NCI-H1105 treated with DMSO at 0.1 percent for 48 hours (cell line): ENCODE data around the gene MFAP1.
A peak's percentile ranks its signal among the peaks of the same experiment; 100 is the strongest.
"Not testable (repeated sequence)": the region's sequence is repeated elsewhere in the genome, so short reads cannot be mapped to it uniquely, and the experiment has no call there.

ENCODE experiments used
- DNase-seq: peaks from one replicate; lab custom pipeline; 2025; lab: John Stamatoyannopoulos, UW

Gene MFAP1, protein sequence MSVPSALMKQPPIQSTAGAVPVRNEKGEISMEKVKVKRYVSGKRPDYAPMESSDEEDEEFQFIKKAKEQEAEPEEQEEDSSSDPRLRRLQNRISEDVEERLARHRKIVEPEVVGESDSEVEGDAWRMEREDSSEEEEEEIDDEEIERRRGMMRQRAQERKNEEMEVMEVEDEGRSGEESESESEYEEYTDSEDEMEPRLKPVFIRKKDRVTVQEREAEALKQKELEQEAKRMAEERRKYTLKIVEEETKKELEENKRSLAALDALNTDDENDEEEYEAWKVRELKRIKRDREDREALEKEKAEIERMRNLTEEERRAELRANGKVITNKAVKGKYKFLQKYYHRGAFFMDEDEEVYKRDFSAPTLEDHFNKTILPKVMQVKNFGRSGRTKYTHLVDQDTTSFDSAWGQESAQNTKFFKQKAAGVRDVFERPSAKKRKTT

DNA sequence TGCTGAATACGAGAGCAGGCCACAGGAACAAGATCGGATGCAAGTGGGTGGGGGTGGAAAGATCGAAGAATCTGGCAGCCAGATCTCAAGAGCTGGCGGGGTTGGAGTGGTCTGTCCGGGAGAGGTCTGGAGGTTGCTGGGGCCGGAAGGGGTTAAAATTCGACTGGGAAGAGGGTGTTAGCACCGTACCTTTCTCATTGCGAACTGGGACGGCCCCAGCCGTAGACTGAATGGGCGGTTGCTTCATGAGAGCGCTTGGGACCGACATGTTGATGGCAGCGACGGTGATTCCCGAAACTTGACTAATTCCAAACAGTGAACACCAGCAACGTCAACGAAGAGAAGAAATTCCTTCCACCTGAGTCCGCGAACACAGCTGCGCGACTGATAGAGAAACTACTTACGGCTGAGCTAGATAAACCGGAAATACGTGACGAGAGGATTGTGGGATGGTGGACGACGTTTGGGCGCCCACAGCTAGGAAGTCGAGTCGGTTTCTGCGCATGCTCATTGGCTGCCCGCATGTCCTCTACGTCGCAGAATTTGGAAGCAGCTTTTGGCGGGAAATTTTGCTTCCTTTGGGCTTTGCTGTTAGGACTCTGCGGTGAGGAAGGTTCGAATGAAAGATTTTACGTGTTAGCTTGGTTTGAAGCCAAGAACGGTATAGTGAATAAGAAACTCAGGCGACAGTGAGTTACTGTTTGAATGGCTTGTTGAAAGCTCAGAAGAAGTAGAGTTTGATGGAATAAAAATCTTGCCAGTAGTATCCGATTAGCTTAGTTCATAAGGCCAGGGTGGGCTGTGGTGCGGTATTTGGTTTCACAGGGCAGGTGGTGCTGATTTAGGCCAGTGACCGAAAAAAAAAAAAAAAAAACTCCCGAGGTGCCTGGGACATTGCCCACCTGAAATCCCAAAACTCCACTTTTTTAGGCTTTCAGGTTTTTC, at the start of gene MFAP1:
Gene MFAP1, minus strand, starts transcription at position 389 of the 945 bp plus-strand sequence. Its CDS starts 121 bp downstream, at position 268.
- DNase-seq, result peak; percentile 88

DNA sequence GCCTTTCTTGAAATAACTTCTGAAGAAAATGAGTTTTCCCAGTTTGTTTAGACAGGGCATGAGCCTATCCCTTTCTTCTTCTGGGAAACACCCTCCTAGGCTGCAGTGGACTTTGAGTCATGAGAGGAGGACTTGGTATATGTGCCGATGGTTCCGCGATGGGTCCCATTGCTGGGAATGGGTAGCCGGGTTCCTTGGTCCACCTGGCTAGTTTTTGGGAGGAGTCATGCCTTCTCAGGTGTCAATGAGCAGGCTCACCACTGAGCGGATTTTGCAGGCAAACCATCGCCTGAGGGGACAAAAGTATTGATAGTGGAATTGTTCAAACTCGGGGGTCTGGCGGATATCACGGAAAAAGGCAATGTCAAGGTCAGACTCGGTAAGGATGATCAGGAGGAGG, 49.2 kb upstream of the MFAP1 start:
- no peak for DNase-seq

DNA sequence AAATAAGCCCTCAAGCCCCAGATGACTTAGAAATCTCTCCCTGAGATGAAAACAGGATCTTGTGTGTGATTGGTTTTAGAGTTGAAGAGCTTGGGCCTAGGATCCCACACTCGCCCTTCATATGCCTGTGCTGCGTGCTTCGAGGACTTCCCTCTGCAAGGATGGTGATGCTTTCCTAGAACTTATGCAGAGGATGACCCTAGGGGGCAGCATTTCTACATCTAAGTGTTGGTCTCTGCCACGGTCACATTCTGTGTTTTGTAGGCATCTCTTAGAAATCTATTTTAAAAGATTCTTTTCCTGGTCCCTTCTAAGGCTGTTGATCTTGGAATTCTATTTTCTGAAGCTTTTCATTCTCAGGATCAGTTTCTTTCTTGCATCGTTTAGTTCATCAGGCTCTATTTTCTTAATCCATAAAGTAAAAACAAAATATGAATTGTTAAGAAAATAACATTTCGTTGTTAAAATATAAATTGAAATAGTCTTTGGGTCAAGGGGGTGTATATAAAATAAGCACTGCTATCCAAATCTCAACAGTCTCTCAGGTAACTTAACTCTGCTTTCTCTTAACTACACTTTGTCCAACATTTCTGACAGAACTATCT, 48.0 kb upstream of the MFAP1 start:
- DNase-seq, result peak; percentile 19

DNA sequence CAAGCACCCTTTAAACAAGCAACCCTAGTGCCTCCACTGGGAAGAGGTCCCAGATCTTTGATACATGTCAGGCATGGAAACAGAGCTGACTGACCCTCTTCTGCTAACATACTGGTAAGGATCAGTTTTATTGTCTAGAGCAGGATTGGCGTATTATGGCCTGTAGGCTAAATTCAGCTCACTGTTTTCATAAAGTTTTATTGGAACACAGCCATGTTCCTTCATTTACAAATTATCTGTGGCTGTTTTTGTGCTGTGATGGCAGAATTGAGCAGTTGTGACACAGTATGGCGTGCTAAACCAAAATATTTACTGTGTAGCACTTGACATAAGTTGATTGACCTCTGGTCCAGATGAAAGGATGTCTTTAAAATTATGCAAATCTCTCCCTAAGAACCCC, 47.3 kb upstream of the MFAP1 start:
- no peak for DNase-seq

DNA sequence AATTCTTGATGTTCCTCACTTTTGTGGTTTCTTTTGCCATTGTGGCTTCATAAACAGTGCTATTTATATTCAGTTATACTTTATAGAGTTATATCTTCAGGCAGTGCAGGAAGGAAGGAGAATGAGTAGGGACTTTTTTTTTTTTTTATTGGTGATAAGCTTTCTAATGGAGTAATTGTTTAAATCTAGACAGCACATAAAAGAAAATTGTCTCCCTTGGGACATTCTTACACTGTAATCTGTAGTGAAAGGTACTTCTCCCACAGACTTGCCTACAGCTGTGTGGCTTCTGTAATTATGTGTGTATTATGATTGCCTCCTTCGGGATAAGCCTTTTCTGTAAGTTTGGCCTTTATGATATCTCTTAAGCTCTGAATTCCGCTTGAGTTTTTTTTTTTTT, 43.9 kb upstream of the MFAP1 start:
- DNase-seq, result no peak

DNA sequence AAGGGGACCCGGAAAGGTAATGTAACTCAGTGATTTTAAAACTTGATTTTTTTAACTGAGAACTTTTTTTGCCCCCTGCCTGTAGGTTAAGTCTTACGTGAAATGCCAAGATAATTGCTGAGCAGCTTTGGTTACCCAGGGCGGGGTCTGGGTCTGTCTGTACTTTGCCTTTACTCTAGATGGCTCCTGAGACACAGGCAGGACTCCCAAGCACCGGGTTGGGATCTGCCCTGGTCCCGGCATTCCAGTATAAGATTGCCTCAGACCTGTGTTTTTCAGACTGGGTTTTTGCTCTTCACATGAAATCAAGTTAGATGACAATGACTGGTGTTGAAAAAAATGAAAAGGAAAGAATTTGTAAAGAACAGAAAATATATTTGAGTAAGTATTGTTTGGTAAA, 42.6 kb upstream of the MFAP1 start:
- DNase-seq, result no peak

DNA sequence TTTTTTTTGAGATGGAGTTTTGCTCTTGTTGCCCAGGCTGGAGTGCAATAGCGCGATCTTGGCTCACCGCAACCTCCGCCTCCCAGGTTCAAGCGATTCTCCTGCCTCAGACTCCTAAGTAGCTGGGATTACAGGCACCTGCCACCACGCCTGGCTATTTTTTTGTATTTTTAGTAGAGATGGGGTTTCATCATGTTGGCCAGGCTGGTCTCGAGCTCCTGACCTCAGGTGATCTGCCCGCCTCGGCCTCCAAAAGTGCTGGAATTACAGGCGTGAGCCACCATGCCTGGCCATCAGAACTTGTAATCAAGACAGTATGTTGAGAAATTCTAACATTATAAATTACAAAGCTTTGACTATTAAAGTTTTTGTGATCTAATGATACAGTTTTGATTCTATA, 42.1 kb upstream of the MFAP1 start:
- DNase-seq, result not testable (repeated sequence)

DNA sequence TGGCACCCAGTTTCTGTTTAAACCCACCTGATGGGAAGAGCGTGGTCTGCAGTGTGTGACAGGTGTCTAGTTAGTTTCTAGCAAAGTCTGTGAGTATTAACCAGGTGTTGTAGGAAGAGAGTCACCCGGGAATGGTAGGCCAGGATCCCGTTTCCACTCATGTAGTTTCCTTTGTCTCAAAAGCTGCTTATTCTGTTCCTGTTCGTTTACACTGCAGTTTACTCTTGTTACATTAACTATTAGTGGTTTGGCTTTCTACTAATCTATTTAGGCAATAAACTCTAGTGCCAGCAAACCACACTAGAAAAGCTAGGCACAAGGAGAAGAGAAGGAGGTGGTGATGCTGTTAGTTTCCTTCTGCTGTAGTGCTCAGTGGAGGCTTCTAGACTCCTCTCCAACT, 35.1 kb upstream of the MFAP1 start:
- DNase-seq, result no peak

DNA sequence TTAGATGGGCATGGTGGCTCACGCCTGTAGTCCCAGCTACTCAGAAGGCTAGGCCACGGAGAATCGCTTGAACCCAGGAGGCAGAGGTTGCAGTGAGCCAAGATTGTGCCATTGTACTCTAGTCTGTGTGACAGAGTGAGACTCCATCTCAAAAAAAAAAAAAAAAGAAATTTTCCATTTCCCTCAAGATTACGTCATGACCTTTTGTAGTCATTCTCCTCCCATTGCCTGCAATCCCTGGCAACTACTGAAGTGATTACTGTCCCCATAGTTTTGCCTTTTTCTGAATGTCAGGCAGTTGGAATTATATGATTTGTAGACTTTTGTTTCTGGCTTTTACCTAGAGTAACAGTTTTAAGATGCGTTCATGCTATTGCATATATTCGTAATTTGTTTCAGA, 30.3 kb upstream of the MFAP1 start:
- DNase-seq, result no peak

DNA sequence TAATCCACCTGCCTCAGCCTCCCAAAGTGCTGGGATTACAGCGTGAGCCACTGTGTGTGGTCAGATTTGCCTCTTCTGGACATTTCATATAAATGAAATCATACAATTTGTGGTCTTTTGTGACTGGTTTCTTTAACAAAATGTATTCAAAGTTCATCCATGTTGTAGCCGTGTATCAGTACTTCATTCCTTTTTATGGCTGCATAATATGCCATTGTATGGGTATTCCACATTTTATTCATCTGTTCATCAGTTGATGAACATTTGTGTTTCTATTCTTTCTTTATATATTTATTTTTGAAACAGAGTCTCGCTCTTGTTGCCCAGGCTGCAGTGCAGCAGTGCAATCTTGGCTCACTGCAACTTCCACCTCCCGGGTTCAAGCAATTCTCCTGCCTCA, 28.1 kb upstream of the MFAP1 start:
- no peak for DNase-seq

DNA sequence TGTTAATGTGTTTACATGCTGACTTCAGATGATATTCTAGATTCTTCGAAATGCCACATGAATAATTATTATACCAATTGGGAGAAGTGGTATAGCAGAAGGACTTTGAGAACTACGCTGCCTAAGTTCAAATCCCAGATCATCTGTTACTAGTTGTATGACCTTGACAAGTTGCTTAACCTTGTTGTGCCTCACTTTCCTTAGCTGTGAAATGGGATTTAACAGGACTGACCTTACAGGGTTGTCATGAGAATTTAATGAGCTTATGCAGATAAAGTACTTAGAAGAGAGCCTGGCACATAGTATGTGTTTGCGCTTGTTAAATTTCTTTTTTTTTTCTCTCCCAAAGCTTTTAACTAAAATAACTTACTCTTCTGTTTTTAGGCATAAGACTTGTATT, 26.8 kb upstream of the MFAP1 start:
- DNase-seq, result no peak

DNA sequence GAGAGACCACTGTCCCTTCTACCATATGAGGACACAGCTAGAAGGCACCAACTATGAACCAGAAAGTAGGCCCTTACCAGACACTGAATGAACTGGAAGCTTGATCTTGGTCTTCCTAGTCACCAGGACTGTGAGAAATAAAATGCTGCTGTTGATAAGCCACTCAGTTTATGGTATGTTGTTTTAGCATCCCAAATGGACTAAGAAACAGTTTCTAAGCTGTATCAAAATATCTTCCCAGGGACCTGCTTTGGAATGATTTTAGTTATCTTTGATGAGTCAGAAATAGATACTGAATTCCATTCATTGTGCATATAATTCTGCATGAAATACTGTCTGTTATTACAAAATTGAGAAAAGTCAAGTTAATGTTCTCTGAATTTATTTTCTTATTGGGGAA, 20.9 kb upstream of the MFAP1 start:
- no peak for DNase-seq

DNA sequence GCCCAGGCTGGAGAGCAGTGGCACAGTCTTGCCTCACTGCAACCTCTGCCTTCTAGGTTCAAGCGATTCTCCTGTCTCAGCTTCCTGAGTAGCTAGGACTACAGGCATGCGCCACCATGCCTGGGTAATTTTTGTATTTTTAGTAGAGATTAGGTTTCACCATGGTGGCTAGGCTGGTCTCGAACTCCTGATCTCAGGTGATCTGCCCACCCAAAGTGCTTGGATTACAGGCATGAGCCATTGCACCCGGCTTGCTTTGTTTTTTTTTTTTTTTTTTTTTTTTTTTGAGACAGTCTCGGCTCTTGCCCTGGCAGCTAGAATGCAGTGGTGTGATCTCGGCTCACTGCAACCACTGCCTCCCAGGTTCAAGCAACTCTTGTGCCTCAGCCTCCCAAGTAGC, 8.0 kb upstream of the MFAP1 start:
- not testable (repeated sequence) for DNase-seq

DNA sequence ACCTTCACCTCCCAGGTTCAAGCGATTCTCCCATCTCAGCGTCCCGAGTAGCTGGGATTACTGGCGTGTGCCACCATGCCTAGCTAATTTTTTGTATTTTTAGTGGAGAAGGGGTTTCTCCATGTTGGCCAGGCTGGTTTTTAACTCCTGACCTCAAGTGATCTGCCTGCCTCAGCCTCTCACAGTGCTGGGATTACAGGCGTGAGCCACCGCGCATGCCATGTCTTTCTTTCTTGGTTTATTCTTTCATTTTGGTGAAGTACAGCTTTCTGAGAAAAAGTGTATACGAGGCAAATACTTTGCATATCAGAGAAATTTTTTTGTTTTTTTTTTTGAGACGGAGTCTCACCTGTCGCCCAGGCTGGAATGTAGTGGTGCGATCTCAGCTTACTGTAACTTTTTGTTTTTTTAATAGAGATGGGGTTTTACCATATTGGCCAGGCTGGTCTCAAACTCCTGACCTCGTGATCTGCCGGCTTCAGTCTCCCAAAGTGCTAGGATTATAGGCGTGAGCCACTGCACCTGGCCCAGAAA, 7.1 kb upstream of the MFAP1 start:
- not testable (repeated sequence) for DNase-seq

DNA sequence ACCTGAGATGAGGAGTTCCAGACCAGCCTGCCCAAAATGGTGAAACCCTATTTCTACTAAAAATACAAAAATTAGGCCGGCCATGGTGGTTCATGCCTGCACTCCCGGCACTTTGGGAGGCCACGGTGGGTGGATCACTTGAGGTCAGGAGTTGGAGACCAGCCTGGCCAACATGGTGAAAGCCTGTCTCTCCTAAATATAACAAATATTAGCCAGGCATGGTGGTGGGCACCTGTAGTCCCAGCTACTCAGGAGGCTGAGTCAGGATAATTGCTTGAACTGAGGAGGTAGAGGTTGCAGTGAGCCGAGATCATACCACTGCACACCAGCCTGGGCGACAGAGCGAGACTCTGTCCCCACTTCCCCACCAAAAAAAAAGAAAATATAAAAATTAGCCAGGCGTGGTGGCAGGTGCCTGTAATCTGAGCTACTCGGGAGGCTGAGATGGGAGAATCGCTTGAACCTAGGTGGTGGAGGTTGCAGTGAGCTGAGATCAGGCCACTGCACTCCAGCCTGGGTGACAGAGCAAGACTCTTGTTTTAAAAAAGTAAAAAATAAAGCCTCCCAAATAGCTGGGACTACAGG, 6.3 kb upstream of the MFAP1 start:
- not testable (repeated sequence) for DNase-seq

DNA sequence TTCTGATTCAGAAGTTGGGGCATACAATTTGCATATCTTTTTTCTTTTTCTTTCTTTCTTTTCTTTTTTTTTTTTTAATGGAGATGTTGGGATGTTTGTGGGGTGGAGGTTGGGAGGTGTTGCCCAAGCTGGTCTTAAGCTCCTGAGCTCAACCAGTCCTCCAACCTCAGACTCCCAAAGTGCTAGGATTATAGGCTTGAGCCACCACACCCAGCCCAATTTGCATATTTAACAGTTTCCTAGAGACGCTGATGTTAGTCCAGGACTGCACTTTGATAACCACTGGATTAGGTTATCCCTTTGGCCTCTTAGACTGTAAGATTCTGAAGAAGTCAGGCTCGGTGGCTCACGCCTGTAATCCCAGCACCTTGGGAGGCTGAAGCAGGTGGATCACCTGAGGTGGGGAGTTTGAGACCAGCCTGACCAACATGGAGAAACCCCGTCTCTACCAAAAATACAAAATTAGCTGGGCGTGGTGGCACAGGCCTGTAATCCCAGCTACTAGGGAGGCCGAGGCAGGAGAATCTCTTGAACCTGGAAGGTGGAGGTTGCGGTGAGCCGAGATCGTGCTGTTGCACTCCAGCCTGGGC, 5.6 kb upstream of the MFAP1 start:
- DNase-seq, result not testable (repeated sequence)

DNA sequence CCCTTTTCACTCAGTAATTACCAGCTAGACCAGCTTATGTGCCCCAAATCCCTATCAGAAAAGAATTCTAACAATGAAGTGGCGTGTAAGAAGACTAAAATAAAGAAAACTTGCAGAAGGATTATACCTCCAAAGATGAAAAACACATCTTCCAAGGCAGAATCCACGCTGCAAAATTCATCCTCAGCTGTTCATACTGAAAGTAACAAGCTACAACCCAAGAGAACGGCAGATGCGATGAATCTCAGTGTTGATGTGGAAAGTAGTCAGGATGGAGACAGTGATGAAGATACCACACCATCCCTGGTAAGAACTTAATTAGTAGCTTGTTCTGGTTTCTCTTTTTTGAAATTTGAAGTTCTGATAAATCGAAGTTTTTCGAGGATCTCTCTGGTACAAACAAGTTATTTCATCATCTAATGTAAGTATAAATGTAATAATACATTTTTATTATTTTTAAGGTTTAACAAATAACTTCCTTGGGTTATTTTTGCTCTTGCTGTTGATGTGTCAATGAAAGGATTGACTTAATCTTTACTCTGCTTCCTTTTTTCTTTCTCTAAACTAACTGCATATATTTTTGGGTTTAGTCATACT, 3.7 kb upstream of the MFAP1 start:
- no peak for DNase-seq

DNA sequence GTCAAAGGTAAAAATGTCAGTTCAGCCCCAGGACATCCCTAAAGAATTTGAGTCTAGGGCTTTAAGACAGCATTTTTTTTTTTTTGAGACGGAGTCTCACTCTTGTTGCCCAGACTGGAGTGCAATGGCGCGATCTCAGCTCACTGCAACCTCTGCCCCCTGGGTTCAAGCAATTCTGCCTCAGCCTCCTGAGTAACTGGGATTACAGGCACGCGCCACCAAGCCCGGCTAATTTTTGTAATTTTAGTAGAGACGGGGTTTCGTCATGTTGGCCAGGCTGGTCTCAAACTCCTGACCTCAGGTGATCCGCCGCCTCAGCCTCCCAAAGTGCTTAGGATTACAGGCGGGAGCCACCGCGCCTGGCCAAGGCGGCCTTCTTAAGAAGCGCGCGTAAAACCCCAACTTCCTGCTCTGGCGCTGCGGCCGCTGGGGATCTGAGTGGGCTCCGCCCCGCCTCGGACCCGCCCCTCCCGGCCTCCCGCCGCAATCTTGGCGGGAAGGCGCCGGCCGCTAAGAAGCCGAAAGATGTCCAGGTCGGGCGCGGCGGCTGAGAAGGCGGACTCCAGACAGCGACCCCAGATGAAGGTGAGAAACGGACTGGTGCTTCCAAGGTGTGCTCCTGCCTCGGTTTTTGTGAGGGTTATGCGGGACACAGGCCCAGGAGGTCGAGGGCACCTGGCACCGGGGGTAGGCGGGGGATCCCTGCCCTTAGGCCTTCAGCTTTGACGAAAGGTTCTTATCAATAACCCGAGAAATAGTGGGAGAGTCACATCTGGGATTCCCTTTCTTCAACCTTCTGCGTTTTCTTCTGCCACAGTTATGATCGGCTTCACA, 2.2 kb upstream of the MFAP1 start, which contains the start of gene WDR76:
Gene WDR76, plus strand, starts transcription at position 495 of the 834 bp plus-strand sequence. Its CDS starts 31 bp downstream, at position 526.
- peak; percentile 67 for DNase-seq

DNA sequence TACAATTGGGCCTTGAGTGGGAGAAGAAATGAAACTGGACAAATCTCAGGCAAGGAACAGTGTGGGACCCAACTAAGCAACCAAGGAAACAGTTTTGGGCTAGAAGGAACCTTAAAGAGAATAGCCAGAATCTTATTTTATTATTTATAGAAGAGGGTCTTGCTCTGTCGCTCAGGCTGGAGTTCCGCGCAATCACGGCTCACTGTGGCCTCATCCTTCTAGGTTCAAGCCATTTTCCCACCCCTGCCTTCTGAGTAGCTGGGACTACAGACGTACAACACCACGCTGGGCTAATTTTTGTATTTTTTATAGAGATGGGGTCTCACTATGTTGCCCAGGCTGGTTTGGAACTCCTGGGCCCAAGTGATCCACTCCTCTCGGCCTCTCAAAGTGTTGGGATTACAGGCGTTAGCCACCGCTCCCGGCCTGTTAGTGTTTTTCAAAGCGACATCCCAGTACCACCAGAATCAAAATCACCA, 1.6 kb upstream of the MFAP1 start:
- no peak for DNase-seq

DNA sequence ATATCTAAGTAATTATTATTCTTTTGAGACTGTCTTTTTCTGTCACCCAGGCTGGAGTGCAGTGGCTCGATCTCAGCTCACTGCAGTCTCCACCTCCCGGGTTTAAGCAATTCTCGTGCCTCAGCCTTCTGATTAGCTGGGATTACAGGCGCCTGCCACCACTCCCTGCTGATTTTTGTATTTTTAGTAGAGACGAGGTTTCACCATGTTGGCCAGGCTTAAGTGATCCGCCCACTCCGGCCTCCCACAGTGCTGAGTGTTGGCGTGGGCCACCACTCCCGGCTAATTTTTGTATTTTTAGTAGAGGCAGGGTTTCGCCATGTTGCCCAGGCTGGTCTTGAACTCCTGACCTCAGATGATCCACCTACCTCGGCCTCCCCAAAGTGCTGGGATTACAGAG, 815 bp upstream of the MFAP1 start:
- not testable (repeated sequence) for DNase-seq
